Measurements from ENCODE around the gene DZIP1. TPM values are rescaled to one million over a fixed set of nuclear protein-coding genes. Genes with fewer than 3 reads are reported as not detected.

The DZIP1 gene
- polyA plus RNA-seq, 1 donor (not counting 4 experiments of a cell fraction or from before 2014, with no cell fraction given), result 1.4 TPM

DNA sequence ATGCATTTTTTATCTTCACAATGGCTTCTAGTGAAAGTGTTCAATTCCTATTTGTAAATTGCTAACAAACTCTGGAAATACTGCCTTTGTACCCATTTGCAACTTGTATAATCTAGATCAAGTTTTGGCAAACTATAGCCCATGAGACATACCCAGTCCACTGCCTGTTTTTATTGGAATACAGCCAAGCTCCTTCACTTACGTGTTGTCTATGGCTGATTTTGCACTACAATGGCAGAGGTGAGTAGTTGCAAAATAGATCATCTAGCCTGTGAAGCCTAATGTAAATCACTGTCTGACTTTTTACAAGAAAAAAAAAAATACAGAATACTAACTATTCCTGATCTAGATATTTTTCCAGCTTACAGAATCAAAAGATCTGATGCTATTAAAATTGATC, 37.1 kb downstream of the DZIP1 start:
- H3K4me1 ChIP-seq (ENCODE audit: control insufficient read depth, extremely low read depth, insufficient read depth, low read length), result peaks cover 9% of the 10 kb centered on the region
- dilution Hi-C loops (cut with MboI; ENCODE audit: extremely low pct_ligation_motif_present, low sequenced_read_pairs), result no loop called here
- no peak overlapping the region for H3K4me3 ChIP-seq (ENCODE audit: control insufficient read depth in 2 of 3, extremely low read depth in 1 of 3, insufficient read depth in 2 of 3, low read depth in 1 of 3, low read length in 3 of 3)
- H3K9ac ChIP-seq (ENCODE audit: control insufficient read depth, extremely low read depth, insufficient read depth, low read length), result no peak overlapping the region
- no peaks in the 10 kb centered on the region for H3K36me3 ChIP-seq (ENCODE audit: control insufficient read depth in 2 of 2, extremely low read depth in 1 of 2, insufficient read depth in 2 of 2, low read length in 2 of 2)
- H3K9me1 ChIP-seq (ENCODE audit: control insufficient read depth, extremely low read depth, insufficient read depth, low read length), result peaks cover 3% of the 10 kb centered on the region
- no peak overlapping the region for H3K27ac ChIP-seq (ENCODE audit: control insufficient read depth, insufficient read depth, low read length)
- H3K9me3 ChIP-seq (ENCODE audit: control insufficient read depth, low read depth, low read length), result no peaks in the 10 kb centered on the region
- peaks cover 4% of the 10 kb centered on the region for H3K27me3 ChIP-seq (ENCODE audit: control insufficient read depth, extremely low read depth, insufficient read depth, low read length)
- H3K79me2 ChIP-seq (ENCODE audit: control insufficient read depth, insufficient read depth, low read length), result no peaks in the 10 kb centered on the region
- no peak overlapping the region for H3K4me2 ChIP-seq (ENCODE audit: control insufficient read depth, extremely low read depth, insufficient read depth, low read depth, low read length)
- no peak for DNase-seq (ENCODE audit: low read depth, low spot score)
- FAIRE-seq, result peak; percentile 44
- no peaks in the 10 kb centered on the region for H4K20me1 ChIP-seq (ENCODE audit: control insufficient read depth, extremely low read depth, insufficient read depth, low read length)
- no peak overlapping the region for H2AFZ ChIP-seq (ENCODE audit: control insufficient read depth, low read length)
- TF ChIP-seq, protein P1, sequence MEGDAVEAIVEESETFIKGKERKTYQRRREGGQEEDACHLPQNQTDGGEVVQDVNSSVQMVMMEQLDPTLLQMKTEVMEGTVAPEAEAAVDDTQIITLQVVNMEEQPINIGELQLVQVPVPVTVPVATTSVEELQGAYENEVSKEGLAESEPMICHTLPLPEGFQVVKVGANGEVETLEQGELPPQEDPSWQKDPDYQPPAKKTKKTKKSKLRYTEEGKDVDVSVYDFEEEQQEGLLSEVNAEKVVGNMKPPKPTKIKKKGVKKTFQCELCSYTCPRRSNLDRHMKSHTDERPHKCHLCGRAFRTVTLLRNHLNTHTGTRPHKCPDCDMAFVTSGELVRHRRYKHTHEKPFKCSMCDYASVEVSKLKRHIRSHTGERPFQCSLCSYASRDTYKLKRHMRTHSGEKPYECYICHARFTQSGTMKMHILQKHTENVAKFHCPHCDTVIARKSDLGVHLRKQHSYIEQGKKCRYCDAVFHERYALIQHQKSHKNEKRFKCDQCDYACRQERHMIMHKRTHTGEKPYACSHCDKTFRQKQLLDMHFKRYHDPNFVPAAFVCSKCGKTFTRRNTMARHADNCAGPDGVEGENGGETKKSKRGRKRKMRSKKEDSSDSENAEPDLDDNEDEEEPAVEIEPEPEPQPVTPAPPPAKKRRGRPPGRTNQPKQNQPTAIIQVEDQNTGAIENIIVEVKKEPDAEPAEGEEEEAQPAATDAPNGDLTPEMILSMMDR (optimal IDR thresholded peaks at IDR 0.05 in 1 of 3, IDR thresholded peaks at IDR 0.05 in 1 of 3, conservative IDR thresholded peaks at IDR 0.05 in 1 of 3; ENCODE audit: extremely low read depth in 1 of 3, insufficient read depth in 2 of 3, low read length in 3 of 3), result no peak
- no peak for TF ChIP-seq EZH2 (IDR thresholded peaks at IDR 0.05; ENCODE audit: low read length)

GRCh38 chr13:95605448-95606125, 38.9 kb downstream of the DZIP1 start:
- peaks cover 3% of the 10 kb centered on the region for H3K9me1 ChIP-seq (ENCODE audit: control insufficient read depth, extremely low read depth, insufficient read depth, low read length)
- dilution Hi-C loops (cut with MboI; ENCODE audit: extremely low pct_ligation_motif_present, low sequenced_read_pairs), result no loop called here
- H3K79me2 ChIP-seq (ENCODE audit: control insufficient read depth, insufficient read depth, low read length), result no peaks in the 10 kb centered on the region
- no peaks in the 10 kb centered on the region for H3K36me3 ChIP-seq (ENCODE audit: control insufficient read depth in 2 of 2, extremely low read depth in 1 of 2, insufficient read depth in 2 of 2, low read length in 2 of 2)
- peaks cover 4% of the 10 kb centered on the region for H3K27me3 ChIP-seq (ENCODE audit: control insufficient read depth, extremely low read depth, insufficient read depth, low read length)
- peaks cover 9% of the 10 kb centered on the region for H3K4me1 ChIP-seq (ENCODE audit: control insufficient read depth, extremely low read depth, insufficient read depth, low read length)
- TF ChIP-seq EZH2 (IDR thresholded peaks at IDR 0.05; ENCODE audit: low read length), result no peak
- TF ChIP-seq, protein P1 (optimal IDR thresholded peaks at IDR 0.05 in 1 of 3, IDR thresholded peaks at IDR 0.05 in 1 of 3, conservative IDR thresholded peaks at IDR 0.05 in 1 of 3; ENCODE audit: extremely low read depth in 1 of 3, insufficient read depth in 2 of 3, low read length in 3 of 3), result no peak
- no peak overlapping the region for H3K4me3 ChIP-seq (ENCODE audit: control insufficient read depth in 2 of 3, extremely low read depth in 1 of 3, insufficient read depth in 2 of 3, low read depth in 1 of 3, low read length in 3 of 3)
- no peak overlapping the region for H3K27ac ChIP-seq (ENCODE audit: control insufficient read depth, insufficient read depth, low read length)
- H3K4me2 ChIP-seq (ENCODE audit: control insufficient read depth, extremely low read depth, insufficient read depth, low read depth, low read length), result no peak overlapping the region
- H4K20me1 ChIP-seq (ENCODE audit: control insufficient read depth, extremely low read depth, insufficient read depth, low read length), result no peaks in the 10 kb centered on the region
- FAIRE-seq (no peak), DNase-seq (ENCODE audit: low read depth, low spot score) (no peak)
- no peaks in the 10 kb centered on the region for H3K9me3 ChIP-seq (ENCODE audit: control insufficient read depth, low read depth, low read length)
- H2AFZ ChIP-seq (ENCODE audit: control insufficient read depth, low read length), result no peak overlapping the region
- no peak overlapping the region for H3K9ac ChIP-seq (ENCODE audit: control insufficient read depth, extremely low read depth, insufficient read depth, low read length)
